Activated naive CD4-positive, alpha-beta T cell treated with anti-CD3 and anti-CD28 coated beads, Interleukin-2, amount 50 U/mL, for 16 hours (primary cell): ENCODE results near the gene GPHN.
"Not testable (repeated sequence)": the region's sequence is repeated elsewhere in the genome, so short reads cannot be mapped to it uniquely, and the experiment has no call there.

Source experiments
- DNase-seq: peaks from one replicate; pipeline ENCODE4 v3.0.0-alpha.2; 2020

Gene GPHN

DNA sequence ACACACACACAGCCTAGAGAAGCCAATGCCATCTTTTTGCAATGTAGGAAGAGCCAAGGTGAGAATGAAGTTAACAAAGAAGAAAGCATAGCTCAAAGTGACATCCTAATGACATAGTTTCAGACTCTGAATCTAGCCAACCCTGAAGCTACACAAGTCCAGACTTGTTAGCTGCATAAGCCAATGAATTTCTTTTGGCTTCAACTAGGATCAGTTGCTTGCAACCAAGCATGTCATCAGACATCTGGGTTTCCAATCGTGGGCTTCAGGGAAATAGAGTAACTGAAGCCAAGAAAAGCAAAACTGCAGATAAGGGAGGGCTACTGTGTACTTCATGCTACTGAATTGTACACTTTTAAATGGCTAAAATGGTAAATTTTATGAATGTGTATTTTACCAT, 4.4 kb upstream of the GPHN start:
- DNase-seq: no peak

DNA sequence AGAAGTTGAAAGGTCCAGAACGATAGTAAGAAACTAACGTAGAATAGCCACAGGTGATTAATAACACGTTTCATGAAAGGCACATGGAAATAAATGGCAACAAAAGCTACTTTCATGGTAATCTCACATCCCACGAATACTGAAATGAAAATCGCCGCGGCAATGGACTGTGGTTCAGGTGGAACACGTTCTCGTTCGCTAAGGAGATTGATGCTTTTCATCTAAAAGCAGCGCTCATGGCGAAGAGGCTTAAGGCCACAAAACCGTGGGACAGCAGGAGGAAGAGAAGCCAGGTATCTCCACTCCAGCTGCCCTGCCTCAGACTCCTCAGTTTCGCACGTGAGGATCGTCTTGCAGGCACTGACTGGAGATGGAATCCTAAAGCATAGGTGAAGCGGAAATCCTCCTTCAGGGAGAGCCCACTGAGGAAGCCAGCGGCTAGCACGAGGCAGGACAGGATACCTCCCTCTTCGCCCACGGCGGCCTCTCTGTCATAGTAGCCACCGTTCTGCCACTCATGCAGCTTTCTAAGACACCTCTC, 696 bp upstream of the GPHN start:
- DNase-seq: peak; percentile 30

- DNase-seq: no peak
Observed at GRCh38 chr14:66508547-66508845, 549 bp downstream of the GPHN start.

DNA sequence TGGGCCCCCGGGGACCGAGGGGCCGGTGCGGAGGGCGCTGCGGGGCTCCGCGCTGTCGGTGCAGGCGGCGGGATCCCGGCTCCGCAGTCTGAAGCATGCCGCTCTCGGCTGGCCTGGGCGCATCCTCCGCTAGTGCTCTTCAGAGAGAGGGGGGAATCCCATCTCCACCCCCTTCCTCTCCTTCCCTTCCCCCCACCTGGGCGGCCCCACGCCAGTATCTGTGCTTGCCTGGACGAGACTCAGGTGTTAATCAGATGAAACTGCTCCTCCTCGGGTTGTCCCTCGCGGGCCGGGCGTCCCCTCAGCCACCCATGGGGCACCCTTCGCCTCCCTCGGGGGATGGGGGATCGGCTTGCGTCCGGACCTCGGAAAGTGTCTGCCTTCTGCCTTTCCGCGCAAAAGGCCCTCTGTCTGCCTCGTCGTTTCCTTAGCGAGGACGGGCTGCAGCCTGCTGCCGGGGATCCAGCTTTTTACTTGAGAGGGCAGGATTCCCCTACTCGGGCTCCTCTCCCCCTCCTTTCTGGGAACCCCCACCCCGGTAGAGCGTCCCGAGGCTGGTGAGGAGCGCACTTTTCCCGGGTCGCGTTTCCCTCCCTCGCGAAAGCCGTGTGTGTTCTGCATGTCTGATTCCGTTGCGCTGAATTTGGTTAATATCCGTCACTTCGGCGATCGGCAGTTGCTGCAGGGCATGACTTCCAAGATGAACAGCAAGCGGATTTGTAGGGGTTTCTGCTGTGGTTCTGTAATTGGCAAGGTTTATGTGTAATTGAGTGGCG, 1.1 kb downstream of the GPHN start:
- DNase-seq: peak; percentile 54

GRCh38 chr14:66509874-66510273, 1.9 kb downstream of the GPHN start:
- DNase-seq: no peak

- no peak for DNase-seq
Observed at GRCh38 chr14:66511849-66512248, 3.9 kb downstream of the GPHN start.

- no peak for DNase-seq
Observed at GRCh38 chr14:66514213-66514612, 6.3 kb downstream of the GPHN start.

- DNase-seq: no peak
Observed at GRCh38 chr14:66530526-66530925, 22.6 kb downstream of the GPHN start.

DNA sequence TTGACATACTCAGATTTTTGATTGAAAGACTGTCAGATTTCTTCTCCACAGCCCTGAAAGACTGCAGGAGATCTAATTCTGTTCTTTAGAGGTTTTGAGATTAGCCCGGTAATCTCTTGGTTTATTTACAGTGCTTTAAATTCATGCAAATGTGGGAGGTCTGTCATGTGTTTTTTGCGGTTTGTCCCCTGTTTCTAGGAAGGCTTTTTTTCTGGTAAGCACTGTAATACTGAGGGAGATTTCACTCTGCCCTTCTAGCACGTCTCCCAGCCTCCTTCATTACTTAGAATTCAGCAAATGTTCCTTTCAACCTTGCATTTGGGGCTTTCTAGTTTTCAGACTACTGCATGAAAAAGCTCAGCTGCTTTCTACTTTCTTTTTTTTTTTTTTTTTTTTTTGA, 31.1 kb downstream of the GPHN start:
- DNase-seq: no peak

- DNase-seq: no peak
Observed at GRCh38 chr14:66540038-66540437, 32.1 kb downstream of the GPHN start.

GRCh38 chr14:66541627-66542026, 33.7 kb downstream of the GPHN start:
- no peak for DNase-seq

DNA sequence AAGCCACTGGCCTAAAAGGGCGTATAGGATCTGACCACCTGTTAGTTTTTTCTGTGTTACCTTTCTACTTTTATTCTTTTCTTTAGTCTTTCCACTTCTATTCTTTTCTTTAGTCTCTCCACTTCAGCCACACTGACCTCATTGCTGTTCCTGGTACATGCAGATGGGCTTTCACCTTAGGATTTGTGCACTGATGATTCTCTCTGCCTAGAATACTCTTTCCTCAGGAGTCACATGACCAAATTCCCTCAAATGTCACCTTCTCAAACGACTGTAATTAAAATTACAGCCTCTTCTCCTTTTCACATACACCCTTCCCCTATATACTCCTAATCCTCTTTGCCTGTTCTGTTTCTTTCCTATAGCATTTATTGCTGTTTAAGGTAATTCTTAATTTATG, 36.0 kb downstream of the GPHN start:
- DNase-seq: no peak

DNA sequence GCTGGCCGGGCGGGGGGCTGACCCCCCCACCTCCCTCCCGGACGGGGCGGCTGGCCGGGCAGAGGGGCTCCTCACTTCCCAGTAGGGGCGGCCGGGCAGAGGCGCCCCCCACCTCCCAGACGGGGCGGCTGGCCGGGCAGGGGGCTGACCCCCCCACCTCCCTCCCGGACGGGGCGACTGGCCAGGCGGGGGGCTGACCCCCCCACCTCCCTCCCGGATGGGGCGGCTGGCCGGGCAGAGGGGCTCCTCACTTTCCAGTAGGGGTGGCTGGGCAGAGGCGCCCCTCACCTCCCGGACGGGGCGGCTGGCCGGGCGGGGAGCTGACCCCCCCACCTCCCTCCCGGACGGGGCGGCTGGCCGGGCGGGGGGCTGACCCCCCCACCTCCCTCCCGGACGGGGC, 37.2 kb downstream of the GPHN start:
- DNase-seq: not testable (repeated sequence)

DNA sequence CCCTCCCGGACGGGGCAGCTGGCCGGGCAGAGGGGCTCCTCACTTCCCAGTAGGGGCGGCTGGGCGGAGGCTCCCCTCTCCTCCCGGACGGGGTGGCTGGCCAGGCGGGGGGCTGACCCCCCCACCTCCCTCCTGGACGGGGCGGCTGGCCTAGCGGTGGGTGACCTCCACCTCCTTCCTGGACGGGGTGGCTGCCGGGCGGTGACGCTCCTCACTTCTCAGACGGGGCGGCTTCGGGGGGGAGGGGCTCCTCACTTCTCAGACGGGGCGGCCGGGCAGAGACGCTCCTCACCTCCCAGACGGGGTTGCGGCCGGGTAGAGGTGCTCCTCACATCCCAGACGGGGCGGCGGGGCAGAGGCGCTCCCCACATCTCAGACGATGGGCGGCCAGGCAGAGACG, 37.8 kb downstream of the GPHN start:
- DNase-seq: not testable (repeated sequence)

DNA sequence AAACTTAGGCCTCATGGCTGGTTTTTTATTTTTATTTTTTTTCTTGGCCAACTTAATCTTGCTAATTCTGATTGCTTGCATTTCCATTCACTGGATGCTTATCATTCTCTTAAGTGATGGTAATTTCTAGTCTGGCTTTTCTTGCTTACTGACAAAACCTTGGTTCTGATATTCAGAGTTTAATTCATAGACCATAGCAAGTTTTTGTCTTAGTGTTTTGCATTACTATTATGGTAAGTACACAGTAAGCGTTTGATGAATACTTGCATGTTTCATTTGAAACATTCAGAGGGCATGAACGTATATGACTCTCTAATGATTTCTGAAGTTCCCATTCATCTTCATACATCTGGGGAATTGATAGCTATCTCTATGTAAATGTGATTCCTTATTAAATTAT, 55.8 kb downstream of the GPHN start:
- no peak for DNase-seq

DNA sequence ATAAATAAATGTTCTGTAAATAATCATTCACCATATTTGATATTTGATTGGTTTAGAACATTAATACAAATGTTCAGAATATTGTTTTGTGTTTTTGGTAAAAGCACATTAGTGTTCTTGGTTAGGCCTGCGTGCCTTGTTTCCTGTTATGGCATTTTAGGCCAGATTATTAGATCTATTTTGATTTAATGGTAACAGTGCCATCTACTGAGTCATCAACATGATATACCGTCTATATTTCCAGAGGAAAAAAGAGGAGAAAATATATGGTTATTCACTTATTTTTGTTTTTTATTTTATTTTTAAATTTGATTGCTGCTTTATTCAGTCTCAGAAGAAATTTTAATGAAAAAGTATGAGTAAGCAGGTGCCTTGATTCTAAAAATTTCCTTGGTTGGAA, 60.3 kb downstream of the GPHN start:
- DNase-seq: no peak

- DNase-seq: no peak
Observed at GRCh38 chr14:66572826-66573225, 64.9 kb downstream of the GPHN start.

- DNase-seq: no peak
Observed at GRCh38 chr14:66575014-66575413, 67.1 kb downstream of the GPHN start.

DNA sequence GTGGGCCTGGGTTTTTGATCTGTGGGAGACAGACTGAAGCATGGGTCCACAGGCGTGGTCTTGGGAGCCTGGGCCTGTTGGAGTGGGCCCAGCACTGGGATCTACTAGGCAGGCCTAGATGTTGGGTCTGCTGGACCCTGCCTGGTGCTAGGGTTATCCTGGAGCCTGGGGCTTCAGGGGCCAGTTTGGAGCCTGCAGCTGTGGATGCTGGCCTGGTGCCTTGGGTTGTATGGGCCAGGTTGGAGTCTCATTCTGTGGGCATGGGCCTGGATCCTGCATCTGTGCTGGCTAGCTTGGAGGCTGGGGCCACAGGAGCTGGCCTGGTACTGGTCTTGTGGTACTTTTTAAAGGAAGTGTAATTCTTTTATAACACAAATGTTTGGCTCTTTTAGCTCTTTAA, 68.0 kb downstream of the GPHN start:
- no peak for DNase-seq

DNA sequence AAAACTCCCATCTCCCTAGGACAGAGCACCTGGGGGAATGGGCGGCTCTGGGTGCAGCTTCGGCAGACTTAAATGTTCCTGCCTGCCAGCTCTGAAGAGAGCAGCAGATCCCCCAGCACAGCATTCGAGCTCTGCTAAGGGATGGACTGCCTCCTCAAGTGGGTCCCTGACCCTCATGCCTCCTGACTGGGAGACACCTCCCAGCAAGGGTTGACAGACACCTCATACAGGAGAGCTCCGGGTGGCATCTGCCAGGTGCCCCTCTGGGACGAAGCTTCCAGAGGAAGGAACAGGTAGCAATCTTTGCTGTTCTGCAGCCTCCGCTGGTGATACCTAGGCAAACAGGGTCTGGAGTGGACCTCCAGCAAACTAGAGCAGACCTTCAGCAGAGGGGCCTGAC, 79.8 kb downstream of the GPHN start:
- not testable (repeated sequence) for DNase-seq

DNA sequence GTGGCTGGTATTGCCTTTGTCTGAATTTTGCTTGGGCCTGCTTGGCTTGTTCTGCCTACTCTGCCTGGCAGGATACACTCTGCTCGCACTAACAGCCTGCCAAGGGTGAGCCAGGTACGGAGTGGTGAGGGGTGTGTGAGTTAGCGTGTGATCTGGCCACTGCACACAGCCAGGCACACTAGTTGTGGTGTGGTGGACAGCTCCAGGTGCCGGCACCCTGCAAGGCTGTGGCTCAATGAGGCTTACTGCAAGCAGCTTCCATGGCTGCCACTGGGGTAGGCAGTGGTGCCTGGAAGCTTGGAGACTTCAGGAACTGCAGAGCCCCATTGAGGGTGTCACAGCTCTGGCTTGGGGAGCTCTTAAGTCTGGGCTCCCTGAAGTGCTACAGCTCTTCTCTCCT, 87.4 kb downstream of the GPHN start:
- DNase-seq: no peak

DNA sequence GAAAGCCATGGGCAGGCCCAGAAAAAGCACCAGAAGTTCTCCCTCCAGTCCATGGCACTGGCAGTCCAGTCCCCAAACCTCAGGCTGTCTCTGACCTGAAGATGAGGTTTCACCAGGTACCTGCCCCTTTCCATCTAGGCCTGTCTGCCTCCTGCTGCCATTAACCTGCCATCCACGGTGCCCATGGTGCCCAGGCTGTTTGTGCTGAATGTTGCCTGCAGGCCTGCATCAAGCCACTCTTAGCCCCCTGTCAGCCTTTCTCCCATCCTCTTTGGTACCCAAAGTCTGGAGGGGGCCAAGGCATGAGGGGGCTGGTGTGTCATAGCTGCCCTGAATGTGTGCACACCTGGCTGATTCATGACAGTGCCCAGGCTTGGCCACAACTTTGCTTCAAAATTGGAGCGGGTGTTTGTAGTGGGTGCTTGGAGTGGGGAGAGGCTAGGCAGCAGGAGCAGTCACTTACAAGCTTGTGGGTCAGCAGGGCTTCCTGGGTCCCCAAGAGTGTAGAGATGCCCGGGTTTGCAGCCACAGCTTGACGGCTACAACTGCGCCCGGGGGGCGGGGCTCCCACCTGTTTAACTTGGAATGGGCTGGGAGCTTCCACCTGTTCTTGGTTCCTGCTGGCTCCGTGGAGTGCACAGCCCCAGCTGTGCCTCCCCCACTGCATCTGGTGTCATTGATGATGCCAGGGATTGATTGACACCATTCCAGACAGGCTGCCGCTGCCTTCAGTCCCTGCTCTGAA, 88.5 kb downstream of the GPHN start:
- no peak for DNase-seq

DNA sequence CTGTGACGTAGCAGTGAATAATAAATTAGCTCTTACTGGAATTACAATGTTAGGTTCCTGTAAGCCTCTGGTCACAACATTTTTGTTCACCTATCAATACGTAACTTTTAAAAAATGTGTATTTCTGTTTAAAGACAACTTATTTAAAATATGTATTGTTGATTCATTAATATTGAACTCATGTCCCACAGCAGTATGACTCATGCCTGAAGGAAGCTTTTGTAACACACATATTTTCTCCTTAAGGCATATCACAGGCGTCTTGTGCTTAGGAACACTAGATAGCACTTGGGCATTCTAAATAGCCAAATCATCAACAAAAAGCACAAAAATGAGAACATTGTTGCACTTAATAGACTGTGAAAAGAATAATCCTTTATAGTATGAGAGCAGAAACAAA, 92.5 kb downstream of the GPHN start:
- no peak for DNase-seq

DNA sequence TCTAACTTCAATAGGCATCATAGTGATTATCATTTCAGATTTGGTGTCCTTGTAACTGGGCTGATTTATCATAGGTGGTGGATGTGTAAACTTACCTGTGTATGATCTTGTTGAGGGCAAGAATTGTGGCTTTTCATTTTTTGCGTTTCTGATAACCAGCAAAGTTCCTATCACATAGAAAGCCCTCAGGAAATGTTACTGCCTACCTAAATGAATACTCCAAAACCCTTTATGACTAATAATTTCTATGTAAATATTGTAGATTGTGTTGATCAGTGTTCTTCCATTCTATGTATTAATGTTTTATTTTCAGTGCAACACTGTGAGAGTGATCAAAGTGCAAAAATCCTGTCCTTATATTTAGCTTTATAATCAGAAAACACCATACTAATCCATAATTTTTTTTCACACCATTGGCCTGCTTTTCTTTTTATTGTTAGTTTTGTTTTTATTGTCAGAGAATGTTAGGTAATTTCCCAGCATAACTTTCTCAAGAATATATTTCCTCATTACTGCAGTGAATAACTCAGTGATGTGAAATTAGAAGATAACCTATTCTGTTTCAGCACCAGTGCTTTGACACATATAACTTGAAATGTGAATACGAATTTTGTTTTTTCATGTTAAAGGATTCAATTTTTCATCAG, 94.1 kb downstream of the GPHN start:
- DNase-seq: no peak
